B cell (primary cell): ENCODE data around the gene SP9.

Source experiments
- EZH2 ChIP-seq: IDR thresholded peaks from 2 replicates; pipeline ENCODE4 v1.6.1; 2012; ENCODE audit warnings: borderline replicate concordance, low read depth, mild to moderate bottlenecking, moderate library complexity, low read length; ENCODE audit not compliant: insufficient read depth, poor library complexity, severe bottlenecking
- TF ChIP-seq, protein P1 (sequence below): fragments of 200-600 bp; IDR thresholded peaks from one replicate; pipeline ENCODE4 v1.8.0; 2022; ENCODE audit warnings: antibody characterized with exemption, mild to moderate bottlenecking

DNA sequence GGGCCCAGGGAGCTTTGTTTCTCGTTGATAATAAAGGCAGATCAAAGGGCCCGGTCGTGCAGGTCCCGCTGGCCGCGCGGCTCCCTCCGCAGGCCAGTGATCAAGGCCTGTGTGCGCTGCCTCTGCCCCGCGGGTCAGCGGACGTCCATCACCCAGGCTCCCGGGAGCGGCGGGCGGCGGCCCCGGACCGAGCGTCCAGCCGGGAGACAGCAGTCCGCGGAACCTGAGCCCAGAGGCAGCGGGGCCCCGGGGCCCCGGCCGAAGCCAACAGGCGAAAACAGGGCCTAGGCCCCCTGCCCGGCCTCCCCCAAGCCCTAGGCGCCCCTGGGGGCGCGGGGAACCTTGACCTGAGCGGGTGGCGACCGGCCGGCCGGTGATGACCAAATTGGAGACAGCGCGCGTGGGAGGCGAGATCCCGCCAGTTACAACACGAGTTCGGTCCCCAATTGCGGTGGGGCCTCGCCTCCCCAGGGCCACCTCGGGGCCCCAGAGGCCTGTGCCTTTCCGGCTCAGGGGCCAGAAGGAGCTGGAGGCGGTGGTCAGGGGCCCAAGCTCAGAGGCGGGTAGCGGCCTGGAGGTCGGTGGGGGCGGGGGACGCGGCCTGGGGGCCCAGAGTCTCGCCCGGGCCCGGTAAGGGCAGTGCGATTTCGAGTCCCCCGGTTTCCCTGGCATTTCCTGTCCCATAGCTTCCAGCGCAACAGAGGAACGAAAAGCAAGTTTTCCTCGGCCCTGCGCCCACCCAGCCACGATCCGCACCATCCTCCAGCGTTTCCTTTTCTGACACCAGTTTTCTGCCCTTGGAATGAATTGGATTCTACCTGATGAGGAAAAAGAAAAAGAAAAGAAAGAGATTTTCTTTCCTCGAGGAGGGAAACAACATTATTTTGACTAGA lies 5.9 kb downstream of the SP9 start:
- TF ChIP-seq, protein P1, sequence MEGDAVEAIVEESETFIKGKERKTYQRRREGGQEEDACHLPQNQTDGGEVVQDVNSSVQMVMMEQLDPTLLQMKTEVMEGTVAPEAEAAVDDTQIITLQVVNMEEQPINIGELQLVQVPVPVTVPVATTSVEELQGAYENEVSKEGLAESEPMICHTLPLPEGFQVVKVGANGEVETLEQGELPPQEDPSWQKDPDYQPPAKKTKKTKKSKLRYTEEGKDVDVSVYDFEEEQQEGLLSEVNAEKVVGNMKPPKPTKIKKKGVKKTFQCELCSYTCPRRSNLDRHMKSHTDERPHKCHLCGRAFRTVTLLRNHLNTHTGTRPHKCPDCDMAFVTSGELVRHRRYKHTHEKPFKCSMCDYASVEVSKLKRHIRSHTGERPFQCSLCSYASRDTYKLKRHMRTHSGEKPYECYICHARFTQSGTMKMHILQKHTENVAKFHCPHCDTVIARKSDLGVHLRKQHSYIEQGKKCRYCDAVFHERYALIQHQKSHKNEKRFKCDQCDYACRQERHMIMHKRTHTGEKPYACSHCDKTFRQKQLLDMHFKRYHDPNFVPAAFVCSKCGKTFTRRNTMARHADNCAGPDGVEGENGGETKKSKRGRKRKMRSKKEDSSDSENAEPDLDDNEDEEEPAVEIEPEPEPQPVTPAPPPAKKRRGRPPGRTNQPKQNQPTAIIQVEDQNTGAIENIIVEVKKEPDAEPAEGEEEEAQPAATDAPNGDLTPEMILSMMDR = no peak
- TF ChIP-seq EZH2 = peak; percentile 53
